ENCODE results near the gene ARHGAP9. TPM values are rescaled to one million over a fixed set of nuclear protein-coding genes. Genes with fewer than 3 reads are reported as not detected.

Gene ARHGAP9
- total and polyA plus RNA-seq, 2 donors (not counting 1 experiment from before 2014, with no cell fraction given): under 0.01 to 0.08 TPM

DNA sequence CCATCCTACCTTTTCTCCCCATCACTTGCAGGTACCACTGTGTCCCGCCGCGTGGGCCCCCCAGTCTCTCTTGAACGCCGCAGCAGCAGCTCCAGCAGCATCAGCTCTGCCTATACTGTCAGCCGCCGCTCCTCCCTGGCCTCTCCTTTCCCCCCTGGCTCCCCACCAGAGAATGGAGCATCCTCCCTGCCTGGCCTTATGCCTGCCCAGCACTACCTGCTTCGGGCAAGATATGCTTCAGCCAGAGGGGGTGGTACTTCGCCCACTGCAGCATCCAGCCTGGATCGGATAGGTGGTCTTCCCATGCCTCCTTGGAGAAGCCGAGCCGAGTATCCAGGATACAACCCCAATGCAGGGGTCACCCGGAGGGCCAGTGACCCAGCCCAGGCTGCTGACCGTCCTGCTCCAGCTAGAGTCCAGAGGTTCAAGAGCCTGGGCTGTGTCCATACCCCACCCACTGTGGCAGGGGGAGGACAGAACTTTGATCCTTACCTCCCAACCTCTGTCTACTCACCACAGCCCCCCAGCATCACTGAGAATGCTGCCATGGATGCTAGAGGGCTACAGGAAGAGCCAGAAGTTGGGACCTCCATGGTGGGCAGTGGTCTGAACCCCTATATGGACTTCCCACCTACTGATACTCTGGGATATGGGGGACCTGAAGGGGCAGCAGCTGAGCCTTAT lies 9.2 kb downstream of the ARHGAP9 start:
- H3K79me2 ChIP-seq (ENCODE audit: control insufficient read depth, insufficient read depth, low read length): no peaks in the 10 kb centered on the region
- TF ChIP-seq CTCF (conservative IDR thresholded peaks at IDR 0.05 in 1 of 2, IDR thresholded peaks at IDR 0.05 in 1 of 2; ENCODE audit: low read depth in 1 of 2, low read length in 2 of 2) (no peak), EZH2 (IDR thresholded peaks at IDR 0.05; ENCODE audit: low read length, missing control alignments) (no peak)
- H3K4me3 ChIP-seq (replicated peaks in 1 of 4; ENCODE audit: control extremely low read depth in 1 of 4, insufficient read depth in 1 of 4, low read depth in 3 of 4, low read length in 4 of 4): no peak overlapping the region
- H3K27ac ChIP-seq (ENCODE audit: insufficient read depth, low read length): no peak overlapping the region
- no peaks in the 10 kb centered on the region for H3K4me1 ChIP-seq (ENCODE audit: control insufficient read depth, extremely low read depth, insufficient read depth, low read length)
- H3K9ac ChIP-seq (ENCODE audit: insufficient read depth, low read length): no peak overlapping the region
- H3K27me3 ChIP-seq (ENCODE audit: control insufficient read depth, insufficient read depth, low read length): peaks cover 47% of the 10 kb centered on the region
- no peaks in the 10 kb centered on the region for H3K36me3 ChIP-seq (ENCODE audit: control insufficient read depth, insufficient read depth, low read length)
- no peak for DNase-seq (ENCODE audit: low read depth in 2 of 2)
- no peaks in the 10 kb centered on the region for H4K20me1 ChIP-seq (ENCODE audit: control insufficient read depth, extremely low read depth, insufficient read depth, low read length)
- no peak overlapping the region for H3K4me2 ChIP-seq (ENCODE audit: extremely low read depth, insufficient read depth, low read length)
- H2AFZ ChIP-seq (ENCODE audit: low read length): no peak overlapping the region
- H3K9me3 ChIP-seq (ENCODE audit: control insufficient read depth, insufficient read depth, low read depth, low read length): no peaks in the 10 kb centered on the region

- Histone ChIP-seq H3K27me3 (ENCODE audit: control insufficient read depth, insufficient read depth, low read length) (peaks cover 38% of the 10 kb centered on the region), H3K9ac (ENCODE audit: insufficient read depth, low read length) (no peak overlapping the region), H3K36me3 (ENCODE audit: control insufficient read depth, insufficient read depth, low read length) (no peaks in the 10 kb centered on the region), H3K4me1 (ENCODE audit: control insufficient read depth, extremely low read depth, insufficient read depth, low read length) (no peaks in the 10 kb centered on the region), H3K9me3 (ENCODE audit: control insufficient read depth, insufficient read depth, low read depth, low read length) (no peaks in the 10 kb centered on the region), H3K27ac (ENCODE audit: insufficient read depth, low read length) (no peak overlapping the region), H3K4me2 (ENCODE audit: extremely low read depth, insufficient read depth, low read length) (no peak overlapping the region), H2AFZ (ENCODE audit: low read length) (no peak overlapping the region), H4K20me1 (ENCODE audit: control insufficient read depth, extremely low read depth, insufficient read depth, low read length) (no peaks in the 10 kb centered on the region), H3K4me3 (replicated peaks in 1 of 4; ENCODE audit: control extremely low read depth in 1 of 4, insufficient read depth in 1 of 4, low read depth in 3 of 4, low read length in 4 of 4) (no peak overlapping the region), H3K79me2 (ENCODE audit: control insufficient read depth, insufficient read depth, low read length) (no peaks in the 10 kb centered on the region)
- TF ChIP-seq CTCF (conservative IDR thresholded peaks at IDR 0.05 in 1 of 2, IDR thresholded peaks at IDR 0.05 in 1 of 2; ENCODE audit: low read depth in 1 of 2, low read length in 2 of 2) (no peak), EZH2 (IDR thresholded peaks at IDR 0.05; ENCODE audit: low read length, missing control alignments) (no peak)
- DNase-seq (ENCODE audit: low read depth in 2 of 2): no peak
Measured at GRCh38 chr12:57469296-57470164, 10.1 kb downstream of the ARHGAP9 start.

- Histone ChIP-seq H4K20me1 (ENCODE audit: control insufficient read depth, extremely low read depth, insufficient read depth, low read length) (no peaks in the 10 kb centered on the region), H3K79me2 (ENCODE audit: control insufficient read depth, insufficient read depth, low read length) (no peaks in the 10 kb centered on the region), H3K36me3 (ENCODE audit: control insufficient read depth, insufficient read depth, low read length) (no peaks in the 10 kb centered on the region), H3K9me3 (ENCODE audit: control insufficient read depth, insufficient read depth, low read depth, low read length) (no peaks in the 10 kb centered on the region), H3K27ac (ENCODE audit: insufficient read depth, low read length) (no peak overlapping the region), H3K4me2 (ENCODE audit: extremely low read depth, insufficient read depth, low read length) (no peak overlapping the region), H3K27me3 (ENCODE audit: control insufficient read depth, insufficient read depth, low read length) (peaks cover 24% of the 10 kb centered on the region), H3K9ac (ENCODE audit: insufficient read depth, low read length) (no peak overlapping the region), H3K4me1 (ENCODE audit: control insufficient read depth, extremely low read depth, insufficient read depth, low read length) (no peaks in the 10 kb centered on the region), H2AFZ (ENCODE audit: low read length) (no peak overlapping the region), H3K4me3 (replicated peaks in 1 of 4; ENCODE audit: control extremely low read depth in 1 of 4, insufficient read depth in 1 of 4, low read depth in 3 of 4, low read length in 4 of 4) (no peak overlapping the region)
- TF ChIP-seq CTCF (conservative IDR thresholded peaks at IDR 0.05 in 1 of 2, IDR thresholded peaks at IDR 0.05 in 1 of 2; ENCODE audit: low read depth in 1 of 2, low read length in 2 of 2) (no peak), EZH2 (IDR thresholded peaks at IDR 0.05; ENCODE audit: low read length, missing control alignments) (no peak)
- no peak for DNase-seq (ENCODE audit: low read depth in 2 of 2)
Measured at GRCh38 chr12:57467915-57468314, 11.8 kb downstream of the ARHGAP9 start.
